ENCODE results near the gene ANKS4B.
"Not testable (repeated sequence)": the region's sequence is repeated elsewhere in the genome, so short reads cannot be mapped to it uniquely, and the experiment has no call there.

Gene ANKS4B

DNA sequence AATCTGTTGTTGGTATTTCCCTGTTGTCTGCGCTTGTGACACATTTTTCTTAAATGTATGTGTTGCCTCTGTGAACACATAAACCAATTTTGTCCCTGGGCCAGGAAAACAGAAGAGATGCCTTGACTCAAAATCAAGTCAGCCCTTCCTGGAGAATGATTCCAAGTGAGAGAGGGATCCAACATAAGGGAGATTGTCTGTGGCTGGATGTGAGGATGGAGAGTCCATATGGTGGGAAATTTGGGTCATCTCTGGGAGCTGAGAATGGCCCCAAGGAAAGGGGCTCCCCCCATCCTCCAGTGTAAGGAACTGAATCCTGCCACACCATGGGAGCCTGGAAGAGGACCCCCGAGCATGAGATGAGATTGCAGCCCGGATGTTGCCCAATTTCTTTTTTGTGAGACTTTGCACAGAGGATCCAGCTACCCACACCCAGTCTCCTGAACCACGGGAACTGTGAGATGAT, 31.1 kb downstream of the ANKS4B start:
- no peak for DNase-seq

DNA sequence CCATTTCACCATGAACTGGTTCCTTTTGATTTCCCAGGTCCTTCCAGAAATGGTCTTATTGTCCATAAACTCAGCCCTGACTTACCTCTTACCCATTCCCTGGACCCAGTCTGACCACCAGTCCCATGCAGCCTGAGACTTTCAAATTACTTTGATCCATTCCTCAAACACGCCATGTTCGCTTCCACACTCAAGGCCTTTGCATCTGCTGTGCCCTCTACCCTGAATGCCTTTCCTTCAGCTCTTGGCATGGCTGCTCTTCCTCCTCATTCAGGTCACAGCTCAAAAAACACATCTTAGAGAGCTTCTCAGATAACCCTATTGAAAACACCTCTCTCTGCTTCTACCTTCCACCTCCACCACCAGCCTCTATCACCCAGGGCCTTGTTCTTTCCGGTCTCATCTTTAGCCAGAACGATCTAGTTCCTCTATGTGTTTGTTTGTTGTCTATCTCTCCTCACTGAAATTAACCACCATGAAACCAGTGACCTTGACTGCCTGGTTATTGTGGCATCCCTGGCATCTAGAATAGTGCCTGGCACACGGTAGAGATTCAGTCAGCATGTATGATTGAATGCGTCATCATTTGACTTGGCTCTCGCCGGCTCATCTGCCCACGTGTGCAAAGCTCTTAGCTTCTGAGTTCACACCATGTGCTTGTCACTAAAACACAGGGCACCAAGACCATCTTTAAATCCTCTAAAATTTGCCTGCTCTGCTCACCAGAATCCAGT, 31.8 kb downstream of the ANKS4B start:
- no peak for DNase-seq

DNA sequence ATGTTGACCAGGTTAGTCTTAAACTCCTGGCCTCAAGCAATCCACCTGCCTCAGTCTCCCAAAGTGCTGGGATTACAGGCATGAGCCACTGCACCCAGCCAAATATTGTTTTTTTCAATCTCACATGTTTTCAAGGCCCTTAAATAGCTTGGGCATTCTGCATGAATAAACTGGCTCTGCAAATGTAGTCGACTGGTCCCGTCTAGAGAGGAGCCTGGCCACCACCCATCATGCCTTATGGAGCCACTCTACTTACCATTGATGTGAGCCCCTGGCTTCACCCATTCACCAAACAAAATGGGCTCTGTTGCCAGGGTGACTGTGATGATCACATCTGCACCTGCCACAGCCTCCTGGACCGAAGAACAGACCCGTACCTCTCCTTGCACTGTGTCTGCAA, 33.8 kb downstream of the ANKS4B start:
- no peak for DNase-seq

DNA sequence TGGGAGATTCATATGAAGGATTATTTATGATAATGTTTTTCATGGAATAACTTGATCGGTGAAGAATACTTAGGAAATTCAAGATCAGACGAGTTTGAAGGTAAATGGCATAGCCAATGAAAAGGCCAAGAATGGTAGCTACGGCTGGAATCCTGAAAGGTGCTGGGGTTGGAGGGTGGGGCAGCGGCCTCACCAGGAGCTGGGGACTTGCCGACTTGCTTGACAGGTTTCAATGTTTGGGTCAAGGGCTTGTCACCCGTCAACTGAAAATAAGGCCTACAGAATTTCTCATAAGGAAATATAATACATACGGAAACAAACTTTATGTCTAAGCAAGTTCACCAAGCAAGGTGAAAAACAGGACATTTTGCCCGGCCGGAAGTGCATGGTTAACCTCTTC, 34.7 kb downstream of the ANKS4B start:
- no peak for DNase-seq

DNA sequence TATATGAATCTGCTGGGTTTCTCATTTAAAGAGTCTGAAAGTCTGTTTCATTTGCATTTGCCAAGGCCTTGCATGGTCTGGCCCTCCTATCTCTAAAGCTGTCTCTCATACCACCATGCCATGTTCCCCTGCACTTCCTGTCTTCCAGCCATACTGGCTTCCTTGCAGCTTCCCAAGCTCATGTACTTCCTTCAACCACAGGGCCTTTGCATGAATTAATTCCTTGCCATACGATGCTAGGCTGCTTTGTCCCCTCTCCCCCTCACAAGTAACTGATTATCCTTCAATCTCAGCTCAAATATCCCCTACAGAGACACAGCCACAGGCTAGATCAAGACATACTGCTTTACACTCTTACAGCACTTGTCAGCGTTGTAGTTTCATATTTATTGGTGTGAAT, 38.8 kb downstream of the ANKS4B start:
- DNase-seq = no peak

DNA sequence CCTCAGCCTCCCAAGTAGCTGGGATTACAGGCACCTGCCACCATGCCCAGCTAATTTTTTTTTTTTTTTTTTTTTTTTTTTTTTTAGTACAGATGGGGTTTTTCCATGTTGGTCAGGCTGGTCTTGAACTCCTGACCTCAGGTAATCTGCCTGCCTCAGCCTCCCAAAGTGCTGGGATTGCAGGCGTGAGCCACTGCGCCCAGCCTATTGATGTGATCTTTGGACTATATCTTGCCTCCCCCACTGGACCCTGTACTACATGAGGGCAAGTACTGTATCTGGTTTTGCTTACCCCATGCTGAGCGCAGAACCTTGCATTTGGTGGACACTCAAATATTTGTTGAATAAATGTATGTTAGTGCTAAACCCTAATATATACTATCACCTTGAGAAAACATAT, 39.3 kb downstream of the ANKS4B start:
- not testable (repeated sequence) for DNase-seq

DNA sequence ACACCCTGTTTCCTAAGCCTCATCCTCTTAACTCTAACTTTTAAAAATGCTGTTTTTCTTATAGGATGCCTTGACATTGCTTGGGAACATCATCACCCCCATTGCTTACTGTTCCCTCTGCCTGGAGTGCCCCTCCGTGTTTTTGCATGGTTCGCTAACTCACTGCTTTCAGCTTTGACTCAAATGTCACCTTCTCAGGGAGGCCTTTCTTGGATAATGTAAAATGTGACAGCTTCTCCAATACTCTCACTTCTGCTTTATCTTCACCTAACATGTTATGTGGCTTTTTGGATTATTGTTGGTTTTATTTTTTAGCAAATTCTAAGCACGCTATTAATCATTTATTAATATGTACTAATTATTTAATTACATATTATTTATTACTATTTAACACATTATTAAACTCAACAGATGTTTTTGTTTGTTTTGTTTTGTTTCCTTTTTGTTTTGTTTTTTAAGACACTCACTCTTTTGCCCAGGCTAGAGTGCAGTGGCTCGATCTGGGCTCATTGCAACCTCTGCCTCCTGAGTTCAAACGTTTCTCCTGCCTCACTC, 40.8 kb downstream of the ANKS4B start:
- no peak for DNase-seq

DNA sequence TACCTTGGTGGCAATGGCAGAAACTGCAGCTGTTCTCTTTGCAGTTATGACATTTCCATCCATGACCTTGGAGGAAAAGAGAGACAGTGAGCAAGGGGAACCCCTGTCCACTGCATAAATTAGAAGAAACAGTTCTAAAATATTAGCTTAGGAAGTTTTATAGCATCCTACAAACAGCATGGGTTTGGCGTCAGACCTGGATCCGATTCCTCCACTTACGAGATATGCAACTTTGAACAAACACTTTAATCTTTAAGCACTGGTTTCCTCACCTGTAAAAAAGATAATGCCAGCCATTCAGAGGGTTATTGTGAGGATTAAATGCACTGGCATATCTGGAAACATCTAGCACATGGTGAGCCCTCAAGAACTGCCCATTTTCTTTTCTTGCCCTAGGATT, 42.0 kb downstream of the ANKS4B start:
- no peak for DNase-seq

DNA sequence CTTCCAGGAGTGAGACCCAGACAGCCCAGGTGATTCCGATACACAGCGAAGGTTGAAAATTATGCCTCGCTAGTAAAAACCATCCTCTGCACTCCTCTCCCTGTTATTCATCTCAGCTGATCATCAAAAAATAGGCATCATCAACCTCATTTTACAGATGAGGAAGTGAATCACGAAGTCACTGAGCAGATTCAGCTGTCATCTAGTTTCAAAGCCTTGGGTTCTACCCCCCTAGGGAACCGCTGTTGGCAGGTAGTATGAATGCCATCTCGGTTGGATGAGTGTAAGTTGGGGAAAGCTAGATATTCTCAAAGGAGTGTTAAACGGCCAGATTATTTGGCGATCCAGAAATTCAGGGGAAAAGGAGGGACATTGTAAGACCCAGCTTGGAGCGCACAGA, 42.6 kb downstream of the ANKS4B start:
- DNase-seq = no peak

DNA sequence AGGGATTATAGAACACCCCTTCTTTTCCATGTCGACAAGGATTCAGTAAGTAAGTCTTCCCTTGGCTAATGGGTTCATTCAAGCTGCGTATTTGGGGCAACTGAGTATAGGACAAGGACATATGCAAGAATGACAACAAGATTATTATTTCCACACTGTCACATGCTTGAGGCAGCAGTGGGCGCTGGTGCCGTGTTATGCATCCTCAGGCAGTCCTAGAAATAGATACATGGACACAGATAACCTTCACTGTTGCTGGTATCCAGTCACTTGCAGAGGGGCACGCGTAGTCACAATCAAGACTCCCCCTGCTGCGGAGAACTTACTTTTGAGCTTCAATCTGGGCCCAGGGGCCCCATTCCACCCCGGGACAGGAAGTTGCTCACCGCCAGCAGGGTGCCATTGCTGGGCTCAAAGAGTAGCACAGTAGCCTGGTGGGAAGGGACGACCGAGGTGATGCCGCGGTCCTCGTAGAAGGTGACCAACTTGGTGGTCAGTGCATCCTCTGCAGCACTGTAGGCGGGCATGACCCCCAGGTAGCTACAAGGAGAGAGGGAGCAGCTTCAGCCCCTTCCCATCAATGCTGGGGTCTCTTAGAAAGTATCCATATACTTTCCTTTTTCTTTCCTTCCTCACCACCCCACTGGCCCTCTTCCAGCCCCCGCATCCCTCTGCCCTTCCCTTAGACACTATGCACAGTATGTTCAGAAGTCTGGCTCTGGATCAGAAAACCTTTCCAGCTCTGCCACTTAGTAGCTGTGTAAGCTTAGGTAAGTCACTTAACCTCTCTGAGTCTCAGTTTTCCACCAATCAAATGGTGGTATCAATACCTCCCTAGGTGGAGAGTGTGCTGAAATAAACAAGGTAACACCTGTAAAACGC, 43.8 kb downstream of the ANKS4B start:
- DNase-seq = no peak

DNA sequence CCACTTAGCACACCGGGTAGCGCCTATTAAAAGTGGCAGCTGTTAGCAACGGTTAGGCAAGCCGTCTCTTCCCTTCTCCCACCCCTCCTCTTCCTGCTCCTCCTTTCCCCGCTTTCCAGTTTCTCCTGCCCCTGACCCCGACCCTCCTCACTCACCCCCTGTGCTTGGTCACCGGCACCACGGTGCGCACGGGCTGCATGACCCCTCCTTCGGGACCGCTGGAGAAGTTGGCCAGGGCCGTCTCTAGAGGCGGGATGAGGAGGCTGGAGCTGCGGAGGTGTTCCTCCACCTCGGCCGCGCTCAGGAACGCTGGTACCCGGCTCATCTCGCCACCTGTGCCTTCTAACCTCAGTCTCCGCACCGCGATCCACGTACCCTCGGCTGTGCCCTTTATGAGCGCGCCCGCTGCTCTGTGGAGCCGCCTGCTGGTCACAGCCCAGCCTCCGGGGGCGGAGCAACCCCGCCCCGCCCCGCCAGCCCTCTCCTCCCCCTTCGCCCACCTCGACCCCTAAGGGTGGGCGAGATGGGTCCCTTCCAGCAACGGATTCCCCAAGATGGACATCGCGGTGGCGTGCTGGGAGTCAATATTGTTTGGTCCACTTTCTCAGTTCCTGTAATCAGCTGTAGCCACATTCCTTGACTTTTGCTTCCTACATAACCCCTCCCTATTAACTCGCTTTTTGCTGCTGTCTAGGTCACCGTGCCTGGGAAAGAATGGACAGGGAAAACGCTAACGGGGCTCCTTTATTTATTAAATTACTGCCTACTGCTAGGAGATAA, 44.6 kb downstream of the ANKS4B start, which contains the start of gene CRYM:
CRYM (minus strand) TSS at position 364 of the 780 bp plus-strand sequence; CDS start at position 325, 39 bp downstream.
- DNase-seq = peak; percentile 54

DNA sequence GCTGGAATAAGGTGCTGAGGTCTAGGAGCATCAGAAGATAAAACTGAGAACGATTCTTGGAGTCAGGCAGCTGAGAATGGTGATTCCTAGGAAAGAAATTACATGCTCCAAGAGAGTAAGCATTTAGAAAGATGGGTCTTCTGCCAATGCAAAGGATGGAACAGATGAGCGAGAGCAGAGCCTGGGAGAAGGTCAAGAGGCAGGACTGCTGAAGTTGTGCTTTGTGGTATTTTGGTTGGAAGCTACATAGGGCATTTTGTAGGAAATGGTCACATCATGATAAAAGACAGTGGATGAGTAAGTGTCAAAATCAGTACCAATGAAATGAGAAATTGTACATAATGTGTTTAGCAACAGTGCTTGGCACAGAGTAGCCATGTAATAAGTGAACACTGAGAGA, 46.0 kb downstream of the ANKS4B start:
- no peak for DNase-seq

DNA sequence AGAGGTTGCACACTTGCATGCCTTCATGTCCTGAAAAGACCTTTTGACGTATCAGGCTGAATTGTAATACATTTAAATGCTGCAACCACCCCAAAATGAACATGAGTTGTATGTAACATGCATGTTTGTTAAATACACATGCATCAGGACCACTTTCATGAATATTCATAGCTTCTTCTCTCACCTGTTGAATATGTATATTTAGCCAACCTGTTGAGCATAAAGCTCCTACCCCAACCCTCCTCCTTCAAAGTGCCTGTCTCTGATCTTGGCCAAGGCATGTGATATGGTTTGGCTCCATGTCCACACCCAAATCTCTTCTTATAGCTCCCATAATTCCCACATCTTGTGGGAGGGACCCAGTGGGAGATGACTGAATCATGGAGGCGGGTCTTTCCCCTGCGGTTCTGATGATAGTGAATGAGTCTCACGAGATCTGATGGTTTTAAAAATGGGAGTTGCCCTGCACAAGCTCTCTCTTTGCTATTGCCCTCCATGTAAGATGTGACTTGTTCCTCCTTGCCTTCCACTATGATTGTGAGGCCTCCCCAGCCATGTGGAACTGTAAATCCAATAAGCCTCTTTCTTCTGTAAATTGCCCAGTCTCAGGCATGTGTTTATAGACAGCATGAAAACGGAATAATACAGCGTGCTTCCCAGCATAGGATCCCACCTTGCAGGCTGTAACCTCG, 48.3 kb downstream of the ANKS4B start:
- no peak for DNase-seq

DNA sequence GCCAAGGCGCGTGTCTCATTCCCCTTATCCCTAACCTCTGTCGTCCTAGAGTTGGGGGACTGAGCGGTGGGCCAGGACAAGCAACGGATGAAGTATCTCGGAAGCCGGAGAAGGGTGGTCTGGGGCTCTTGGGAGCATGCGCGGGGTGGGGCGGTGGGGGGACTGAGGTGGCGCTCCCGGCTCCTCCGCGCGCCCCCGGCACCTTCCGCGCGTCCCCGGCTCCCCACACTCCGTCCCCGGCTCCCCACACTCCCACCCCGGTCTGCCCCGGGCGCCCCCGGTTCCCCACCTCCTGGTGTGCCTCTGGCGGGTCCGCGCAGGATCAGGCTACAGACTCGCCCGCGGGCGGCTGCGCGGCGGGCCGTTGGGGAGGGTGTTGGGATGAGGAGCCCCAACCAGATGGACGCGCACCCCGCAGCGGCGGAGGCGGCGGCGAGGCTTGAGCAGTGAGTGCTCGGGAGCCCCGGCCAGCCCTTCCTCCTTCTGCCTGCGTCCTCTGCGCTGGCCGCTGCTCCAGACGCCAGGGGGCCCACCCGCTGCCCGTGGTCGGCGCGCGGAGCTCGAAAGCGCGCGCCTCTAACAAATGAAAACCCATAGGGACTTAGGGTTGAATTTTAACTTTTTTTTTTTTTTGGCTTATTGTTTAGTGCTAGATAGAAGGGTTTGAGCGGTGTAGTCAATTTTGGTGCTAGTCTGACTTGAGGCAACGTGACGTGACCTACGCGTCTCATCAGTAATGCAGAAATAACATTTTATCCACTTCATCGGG, 50.2 kb downstream of the ANKS4B start:
- DNase-seq = no peak

DNA sequence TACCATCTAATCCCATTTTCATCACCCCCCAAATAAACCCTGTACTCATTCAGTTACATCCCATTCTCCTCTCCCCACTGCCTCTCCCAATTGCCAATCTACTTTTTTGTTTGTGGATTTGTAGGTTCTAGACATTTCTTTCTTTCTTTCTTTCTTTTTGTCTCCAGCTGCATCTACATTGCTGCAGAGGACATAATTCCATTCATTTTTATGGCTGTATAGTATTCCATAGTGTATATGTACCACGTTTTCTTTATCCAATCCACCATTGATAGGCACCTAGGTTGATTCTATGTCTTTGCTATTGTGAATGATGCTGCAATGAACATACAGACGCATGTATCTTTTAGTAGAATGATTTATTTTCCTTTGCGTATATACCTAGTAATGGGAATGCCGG, 50.9 kb downstream of the ANKS4B start:
- DNase-seq = no peak

DNA sequence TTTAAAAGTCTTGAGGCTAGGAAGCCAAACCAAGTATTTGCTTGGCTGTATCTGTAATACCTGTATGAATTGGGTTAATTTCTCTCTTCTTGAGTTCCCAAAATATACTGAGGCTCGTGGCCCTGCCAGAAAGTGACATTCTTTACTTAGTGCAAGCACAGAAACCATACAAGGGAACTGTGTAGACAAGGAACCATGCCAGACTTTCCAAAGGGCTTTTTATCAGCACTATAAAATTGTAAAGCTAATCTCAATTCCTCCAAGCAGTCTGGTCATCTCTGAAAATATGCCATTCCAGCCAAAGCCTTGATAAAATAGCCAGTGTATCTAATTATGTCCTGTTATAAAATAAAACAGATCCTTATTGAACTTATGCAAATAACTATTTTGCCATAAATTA, 51.8 kb downstream of the ANKS4B start:
- DNase-seq = no peak

DNA sequence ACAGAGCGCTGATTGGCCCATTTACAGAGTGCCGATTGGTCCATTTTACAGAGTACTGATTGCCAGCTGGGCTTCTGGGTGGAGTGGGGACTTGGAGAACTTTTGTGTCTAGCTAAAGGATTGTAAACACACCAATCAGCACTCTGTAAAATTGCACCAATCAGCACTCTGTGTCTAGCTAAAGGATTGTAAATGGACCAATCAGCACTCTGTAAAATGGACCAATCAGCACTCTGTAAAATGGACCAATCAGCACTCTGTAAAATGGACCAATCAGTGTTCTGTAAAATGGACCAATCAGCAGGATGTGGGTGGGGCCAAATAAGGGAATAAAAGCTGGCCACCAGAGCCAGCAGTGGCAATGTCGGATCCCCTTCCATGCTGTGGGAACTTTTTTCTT, 56.3 kb downstream of the ANKS4B start:
- not testable (repeated sequence) for DNase-seq

DNA sequence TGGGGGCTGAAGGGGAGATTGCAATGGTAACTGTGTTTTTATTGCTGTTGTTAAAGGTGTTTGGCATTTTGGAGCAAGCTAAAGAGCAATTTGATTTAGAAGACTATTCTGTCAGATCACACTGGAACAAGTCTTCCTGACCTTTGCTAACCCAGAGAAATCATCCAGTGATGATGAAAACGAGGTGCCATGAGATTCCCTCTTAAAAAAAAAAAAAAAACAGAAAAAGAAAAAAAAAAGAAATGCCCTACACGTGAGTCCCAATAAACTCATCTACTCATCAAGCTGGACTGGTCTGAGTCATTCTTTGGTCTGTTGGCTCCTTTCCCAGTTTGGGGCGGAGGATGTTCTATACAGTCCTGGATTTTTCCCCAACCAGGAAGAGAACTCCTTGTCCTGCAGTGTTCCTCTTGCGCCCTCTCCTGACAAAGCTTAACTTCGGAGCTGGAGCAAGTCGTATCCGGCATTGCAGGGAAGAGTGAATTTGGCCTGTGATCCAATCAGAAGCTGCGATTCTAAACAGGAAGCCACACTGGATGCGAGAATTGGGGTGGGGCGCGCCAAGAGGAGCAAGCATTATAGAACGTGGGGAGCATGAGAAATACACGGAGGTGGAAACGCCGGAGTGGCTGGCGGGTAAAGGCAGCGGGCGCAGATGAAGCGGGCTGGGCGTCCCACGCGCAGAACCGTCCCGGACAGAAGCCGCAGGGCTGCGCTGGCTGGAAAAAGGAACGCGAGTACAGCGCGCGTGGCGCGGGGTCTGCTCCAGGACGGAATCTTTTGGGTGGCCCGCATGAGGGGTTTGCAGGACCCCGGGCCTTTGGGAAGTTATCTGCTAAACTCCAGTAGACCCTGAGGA, 67.0 kb downstream of the ANKS4B start:
- peak; percentile 88 for DNase-seq

DNA sequence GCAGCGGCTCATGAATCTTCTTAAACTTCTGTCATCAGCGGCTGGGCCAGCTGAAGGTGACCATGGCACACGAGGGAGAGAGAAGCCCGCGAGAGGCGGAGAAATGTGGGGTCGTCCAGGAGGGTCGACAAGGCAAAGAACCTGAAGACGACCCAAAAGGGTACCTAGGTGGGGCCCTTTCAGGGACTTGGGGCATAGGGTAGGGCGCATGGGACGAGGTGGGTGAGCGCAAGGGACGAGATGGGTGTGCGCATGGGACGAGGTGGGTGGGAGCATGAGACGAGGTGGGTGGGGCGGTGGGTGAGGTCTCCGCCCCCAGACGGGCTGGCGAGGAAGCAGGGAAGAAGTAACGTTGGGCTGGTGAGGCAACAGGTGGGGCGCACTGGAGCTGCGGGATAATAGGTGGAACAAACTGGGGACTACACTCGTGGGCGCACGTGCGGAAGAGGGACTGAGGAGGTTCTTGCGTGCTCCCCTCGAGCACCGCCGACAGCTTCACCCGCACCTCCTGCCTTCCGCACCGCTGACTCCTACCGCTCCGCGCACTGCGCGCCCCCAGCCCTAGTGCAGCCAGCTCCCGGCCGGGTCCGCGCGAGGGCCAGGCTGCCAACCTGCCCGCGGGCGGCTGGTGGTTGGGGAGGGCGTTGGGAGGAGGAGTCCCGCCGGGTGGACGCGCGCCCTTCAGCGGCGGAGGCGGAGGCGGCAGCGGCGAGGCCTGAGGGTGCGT, 67.8 kb downstream of the ANKS4B start:
- peak; percentile 56 for DNase-seq

DNA sequence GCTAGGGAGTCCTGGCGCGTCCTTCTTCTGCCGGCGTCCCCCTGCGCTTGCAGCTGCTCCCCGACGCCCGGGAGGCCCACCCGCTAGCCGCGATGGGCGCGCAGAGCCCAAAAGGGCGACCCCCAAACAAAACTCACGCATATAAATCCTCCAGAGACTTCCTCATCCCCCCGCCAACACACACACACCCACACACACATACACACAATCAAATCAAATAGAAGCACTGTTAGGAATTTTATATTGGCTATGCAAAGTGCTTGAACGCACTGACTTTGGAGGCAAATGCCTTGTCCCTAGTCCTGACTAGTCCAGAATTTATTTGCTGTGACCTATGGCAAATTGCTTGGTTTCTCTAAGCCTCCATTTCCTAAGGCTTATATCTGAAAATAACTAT, 68.4 kb downstream of the ANKS4B start:
- DNase-seq = no peak

Data from NCI-H1105 treated with DMSO at 0.1 percent for 48 hours (cell line).